Calu3 (cell line): ENCODE results near the gene SCAMP4. TPM values are rescaled to one million over a fixed set of nuclear protein-coding genes. Genes with fewer than 3 reads are reported as not detected.
"Not testable (repeated sequence)": the region's sequence is repeated elsewhere in the genome, so short reads cannot be mapped to it uniquely, and the experiment has no call there.

Source experiments
- BruUV-seq: library from RNA; stranded (reverse); fragments of 400-500 nt; replicated peaks from 2 replicates; lab custom pipeline; 2021; lab: Mats Ljungman, UMichigan
- CTCF ChIA-PET: fragments of 300-600 bp; sonication (Branson Sonifier 250); formaldehyde crosslinking; loops from one replicate; lab custom pipeline; 2022; ENCODE audit warnings: antibody characterized with exemption; lab: Charles Lee
- DNase-seq: peaks from one replicate; pipeline ENCODE4 v3.0.0; 2022
- H3K27ac Mint-ChIP-seq: one replicate; pipeline ENCODE4 v1.8.0; 2022; ENCODE audit warnings: mixed read lengths; ENCODE audit not compliant: unreplicated experiment
- H3K27me3 Mint-ChIP-seq: one replicate; pipeline ENCODE4 v1.8.0; 2022; ENCODE audit warnings: mixed read lengths; ENCODE audit not compliant: unreplicated experiment
- H3K36me3 Mint-ChIP-seq: one replicate; pipeline ENCODE4 v1.8.0; 2022; ENCODE audit warnings: mild to moderate bottlenecking, moderate library complexity, mixed read lengths; ENCODE audit not compliant: insufficient read depth, unreplicated experiment
- H3K4me1 Mint-ChIP-seq: one replicate; pipeline ENCODE4 v1.8.0; 2022; ENCODE audit warnings: mild to moderate bottlenecking, low read depth, mixed read lengths; ENCODE audit not compliant: unreplicated experiment
- H3K4me3 Mint-ChIP-seq: one replicate; pipeline ENCODE4 v1.8.0; 2022; ENCODE audit warnings: mild to moderate bottlenecking, low read depth, moderate library complexity, mixed read lengths; ENCODE audit not compliant: unreplicated experiment
- H3K9me3 Mint-ChIP-seq: one replicate; pipeline ENCODE4 v1.8.0; 2022; ENCODE audit warnings: low read depth, mixed read lengths; ENCODE audit not compliant: unreplicated experiment
- CTCF ChIP-seq: fragments of 200-600 bp; IDR thresholded peaks from one replicate; pipeline ENCODE4 v1.8.0; 2022; ENCODE audit warnings: antibody characterized with exemption; ENCODE audit not compliant: unreplicated experiment
- intact Hi-C: fragments of 100-400 bp; cut with micrococcal nuclease; formaldehyde crosslinking; loops from one replicate; pipeline ENCODE4 v1.10.0; 2022; ENCODE audit not compliant: unreplicated experiment
- total RNA-seq: library from RNA; stranded (reverse); gene quantifications from 2 replicates; pipeline ENCODE4 v1.2.3, GENCODE V29; 2022

Gene SCAMP4
- total RNA-seq, 1 experiment from 2014 or later = 64.2 TPM

DNA sequence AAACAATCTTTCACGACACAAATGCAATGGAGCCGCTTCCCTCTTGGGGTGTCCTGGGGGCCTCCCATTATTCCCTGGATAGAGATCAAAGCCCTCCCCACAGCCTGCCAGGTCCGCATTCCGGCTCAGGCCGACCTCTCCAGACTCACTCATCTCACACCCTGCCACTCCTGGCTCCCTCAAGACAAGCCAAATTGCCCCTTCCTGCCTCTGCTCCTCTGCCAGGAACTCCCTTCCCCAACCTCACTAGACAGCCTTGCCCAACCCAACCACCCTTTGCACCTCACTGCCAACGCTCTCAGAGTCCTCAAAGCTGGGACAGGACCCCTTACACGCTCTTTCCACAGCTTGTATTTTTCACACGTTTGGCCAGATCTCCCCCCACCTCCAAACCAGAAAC, 21.4 kb upstream of the SCAMP4 start:
- Mint-ChIP-seq H3K36me3 (peaks cover 19% of the 10 kb centered on the region), H3K9me3 (no peaks in the 10 kb centered on the region), H3K4me3 (peak overlapping the region; percentile 91), H3K27me3 (no peaks in the 10 kb centered on the region), H3K4me1 (peaks cover 28% of the 10 kb centered on the region), H3K27ac (peak overlapping the region; percentile 77)
- BruUV-seq = no TSS peak
- no peak for DNase-seq
- TF ChIP-seq CTCF = no peak
- CTCF ChIA-PET = no interaction called here
- intact Hi-C loops = no loop called here

GRCh38 chr19:1884291-1884718, 20.9 kb upstream of the SCAMP4 start:
- Mint-ChIP-seq H3K36me3 (peaks cover 19% of the 10 kb centered on the region), H3K27me3 (no peaks in the 10 kb centered on the region), H3K4me1 (peaks cover 28% of the 10 kb centered on the region), H3K4me3 (peak overlapping the region; percentile 91), H3K9me3 (no peaks in the 10 kb centered on the region), H3K27ac (peak overlapping the region; percentile 77)
- intact Hi-C loops = no loop called here
- no TSS peak for BruUV-seq
- DNase-seq = no peak
- TF ChIP-seq CTCF = no peak
- CTCF ChIA-PET = no interaction called here

DNA sequence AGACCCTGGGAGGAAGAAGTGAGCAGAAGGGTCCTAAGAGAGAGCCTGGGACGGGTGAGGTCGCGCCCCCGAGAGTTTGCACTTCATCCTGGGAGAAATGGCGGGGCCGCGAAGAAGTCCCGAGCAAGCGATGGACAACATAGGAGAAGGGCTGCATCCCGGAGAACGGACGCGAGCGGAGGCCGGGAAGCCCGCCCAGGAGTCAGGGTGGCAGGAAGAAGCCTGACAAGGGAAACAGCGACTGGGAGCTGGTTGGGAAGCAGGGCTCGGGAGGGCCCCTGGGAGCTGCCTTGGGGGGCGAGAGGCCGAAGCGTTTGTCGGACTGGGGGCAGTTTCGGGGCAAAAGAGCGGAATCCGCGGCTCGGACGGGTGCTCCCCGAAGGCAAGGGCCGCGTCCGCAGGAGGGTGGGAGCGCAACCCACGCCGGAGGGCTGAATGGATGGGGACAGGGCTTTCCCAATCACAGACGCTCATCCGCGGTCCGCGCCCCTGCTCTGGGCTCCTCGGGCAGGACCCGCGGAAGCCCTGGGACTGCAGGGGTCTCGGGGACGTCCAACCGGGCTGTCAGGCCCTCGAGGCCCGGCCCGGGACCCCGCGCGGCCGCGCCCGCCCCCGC, 20.4 kb upstream of the SCAMP4 start:
- TF ChIP-seq CTCF = no peak
- Mint-ChIP-seq H3K36me3 (peaks cover 19% of the 10 kb centered on the region), H3K9me3 (no peaks in the 10 kb centered on the region), H3K4me3 (peak overlapping the region; percentile 91), H3K27ac (peak overlapping the region; percentile 77), H3K27me3 (no peaks in the 10 kb centered on the region), H3K4me1 (peaks cover 28% of the 10 kb centered on the region)
- TSS peak; percentile 38 for BruUV-seq
- CTCF ChIA-PET = interaction anchor here (0.6 to 1.2 kb wide), 4 partner anchors 9 to 426 kb away, joined by 3 to 5 read pairs (median 4); no protein-coding TSS in a partner anchor
- DNase-seq = no peak
- intact Hi-C loops = no loop called here

- CTCF ChIA-PET = interaction anchor here (0.6 to 1.2 kb wide), 4 partner anchors 9 to 427 kb away, joined by 3 to 5 read pairs (median 4); no protein-coding TSS in a partner anchor
Observed at GRCh38 chr19:1885398-1886119, 19.6 kb upstream of the SCAMP4 start, which contains the start of gene ABHD17A. Gene ABHD17A, minus strand, starts transcription at chr19:1885496. Its CDS starts 3,930 bp downstream, at chr19:1881566.

DNA sequence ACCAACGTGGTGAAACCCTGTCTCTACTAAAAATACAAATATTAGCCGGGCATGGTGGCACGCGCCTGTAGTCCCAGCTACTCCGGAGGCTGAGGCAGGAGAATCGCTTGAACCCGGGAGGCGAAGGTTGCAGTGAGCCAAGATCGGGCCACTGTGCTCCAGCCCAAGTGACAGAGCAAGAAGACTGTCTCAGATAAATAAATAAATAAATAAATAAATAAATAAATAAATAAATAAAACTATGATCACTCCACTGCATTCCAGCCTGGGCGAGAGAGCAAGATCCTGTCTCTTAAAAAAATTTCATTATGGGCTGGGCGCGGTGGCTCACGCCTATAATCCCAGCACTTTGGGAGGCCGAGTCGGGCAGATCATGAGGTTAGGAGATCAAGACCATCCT, 18.8 kb upstream of the SCAMP4 start:
- H3K27me3 Mint-ChIP-seq, BruUV-seq, H3K9me3 Mint-ChIP-seq, H3K4me3 Mint-ChIP-seq, DNase-seq, CTCF ChIA-PET, intact Hi-C loops, H3K27ac Mint-ChIP-seq: not testable (repeated sequence)
- Mint-ChIP-seq H3K36me3 (peaks cover 19% of the 10 kb centered on the region), H3K4me1 (peaks cover 28% of the 10 kb centered on the region)

More at GRCh38 chr19:1885398-1886119, 19.6 kb upstream of the SCAMP4 start, which contains the start of gene ABHD17A:
- Mint-ChIP-seq H3K27ac (peak within 1 kb of the TSS; percentile 77), H3K4me1 (peaks cover 28% of the 10 kb centered on the region), H3K4me3 (peak within 1 kb of the TSS; percentile 91), H3K36me3 (peaks cover 19% of the 10 kb centered on the region)
- intact Hi-C loops, H3K27me3 Mint-ChIP-seq, BruUV-seq, H3K9me3 Mint-ChIP-seq: not testable (repeated sequence)
- DNase-seq = peak; percentile 90
